ENCODE data around the gene TARBP1. TPM values are rescaled to one million over a fixed set of nuclear protein-coding genes. Genes with fewer than 3 reads are reported as not detected.

The TARBP1 gene
- total RNA-seq, 4 donors from 2014 or later = 13.8 to 23.0 (median 16.3) TPM

DNA sequence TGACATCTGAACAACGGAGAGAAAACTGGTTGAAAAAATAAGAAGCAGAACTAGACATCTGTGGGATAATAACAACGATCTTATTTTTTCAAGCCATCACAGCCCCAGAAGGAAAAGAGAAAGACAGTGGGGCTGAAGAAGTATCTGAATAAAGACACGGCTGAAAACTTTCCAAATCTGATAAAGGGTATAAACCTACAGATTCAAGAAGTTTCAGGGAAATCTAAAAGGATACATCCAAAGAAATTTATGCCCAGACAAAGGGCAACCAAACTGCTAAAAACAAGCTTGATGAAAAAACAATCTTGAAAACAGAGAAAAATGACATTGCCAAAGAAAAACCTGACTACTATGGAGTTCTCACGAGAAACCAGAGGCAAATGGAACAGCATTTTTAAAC is 40.4 kb downstream of the TARBP1 start:
- TF ChIP-seq, protein P1, sequence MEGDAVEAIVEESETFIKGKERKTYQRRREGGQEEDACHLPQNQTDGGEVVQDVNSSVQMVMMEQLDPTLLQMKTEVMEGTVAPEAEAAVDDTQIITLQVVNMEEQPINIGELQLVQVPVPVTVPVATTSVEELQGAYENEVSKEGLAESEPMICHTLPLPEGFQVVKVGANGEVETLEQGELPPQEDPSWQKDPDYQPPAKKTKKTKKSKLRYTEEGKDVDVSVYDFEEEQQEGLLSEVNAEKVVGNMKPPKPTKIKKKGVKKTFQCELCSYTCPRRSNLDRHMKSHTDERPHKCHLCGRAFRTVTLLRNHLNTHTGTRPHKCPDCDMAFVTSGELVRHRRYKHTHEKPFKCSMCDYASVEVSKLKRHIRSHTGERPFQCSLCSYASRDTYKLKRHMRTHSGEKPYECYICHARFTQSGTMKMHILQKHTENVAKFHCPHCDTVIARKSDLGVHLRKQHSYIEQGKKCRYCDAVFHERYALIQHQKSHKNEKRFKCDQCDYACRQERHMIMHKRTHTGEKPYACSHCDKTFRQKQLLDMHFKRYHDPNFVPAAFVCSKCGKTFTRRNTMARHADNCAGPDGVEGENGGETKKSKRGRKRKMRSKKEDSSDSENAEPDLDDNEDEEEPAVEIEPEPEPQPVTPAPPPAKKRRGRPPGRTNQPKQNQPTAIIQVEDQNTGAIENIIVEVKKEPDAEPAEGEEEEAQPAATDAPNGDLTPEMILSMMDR (IDR thresholded peaks at IDR 0.05) = no peak
- TF ChIP-seq POLR2A (IDR thresholded peaks at IDR 0.05) = no peak
- DNase-seq (ENCODE audit: low spot score in 2 of 2) = no peak
- intact Hi-C loops (cut with DNase I; ENCODE audit: low total_unique reads) = no loop called here
- 92 to 94% methylated on average over 4 of the region's 4 CpGs for WGBS, 2 donors
- no peak overlapping the region for H3K4me3 ChIP-seq (ENCODE audit: low read depth, poor library complexity, severe bottlenecking)

DNA sequence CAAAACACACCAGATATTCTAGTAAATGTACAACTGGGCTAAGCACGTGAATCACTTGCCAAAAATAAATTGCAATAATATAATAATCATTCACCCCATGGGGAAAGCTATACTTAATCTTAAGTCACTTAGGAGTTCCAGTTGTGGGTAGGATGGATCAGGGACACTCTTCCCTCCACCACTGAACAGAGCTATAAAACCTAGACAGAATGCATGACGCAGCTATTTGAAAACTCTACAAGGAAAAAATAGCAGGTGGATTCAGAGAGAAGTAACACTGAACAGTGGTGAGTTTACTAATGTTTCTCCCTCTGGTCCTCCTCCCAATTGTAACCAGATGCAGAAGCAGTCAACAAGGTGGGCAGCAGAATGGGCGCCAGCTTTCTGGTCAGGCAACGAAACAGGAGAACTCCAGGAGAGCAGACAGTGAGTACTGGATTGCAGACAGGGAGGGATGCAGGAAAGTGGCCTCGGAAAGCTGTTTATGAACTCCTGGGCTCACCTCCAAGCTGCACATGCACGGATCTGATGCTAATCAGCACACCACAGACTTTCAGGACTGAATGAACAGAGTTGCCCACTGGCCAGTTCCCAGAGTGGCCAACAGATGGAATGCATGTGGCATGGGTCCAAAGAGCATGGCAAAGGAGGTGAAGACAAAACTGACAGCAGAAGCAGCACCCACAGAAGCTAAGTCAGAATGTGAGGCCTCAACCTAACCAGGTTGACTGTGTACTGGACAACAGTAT is 41.4 kb downstream of the TARBP1 start:
- WGBS, 2 donors = 75 to 87% methylated on average over 6 of the region's 6 CpGs
- intact Hi-C loops (cut with DNase I; ENCODE audit: low total_unique reads) = no loop called here
- DNase-seq (ENCODE audit: low spot score in 2 of 2) = no peak
- TF ChIP-seq POLR2A (IDR thresholded peaks at IDR 0.05) = no peak
- TF ChIP-seq, protein P1 (IDR thresholded peaks at IDR 0.05) = no peak
- H3K4me3 ChIP-seq (ENCODE audit: low read depth, poor library complexity, severe bottlenecking) = no peak overlapping the region

DNA sequence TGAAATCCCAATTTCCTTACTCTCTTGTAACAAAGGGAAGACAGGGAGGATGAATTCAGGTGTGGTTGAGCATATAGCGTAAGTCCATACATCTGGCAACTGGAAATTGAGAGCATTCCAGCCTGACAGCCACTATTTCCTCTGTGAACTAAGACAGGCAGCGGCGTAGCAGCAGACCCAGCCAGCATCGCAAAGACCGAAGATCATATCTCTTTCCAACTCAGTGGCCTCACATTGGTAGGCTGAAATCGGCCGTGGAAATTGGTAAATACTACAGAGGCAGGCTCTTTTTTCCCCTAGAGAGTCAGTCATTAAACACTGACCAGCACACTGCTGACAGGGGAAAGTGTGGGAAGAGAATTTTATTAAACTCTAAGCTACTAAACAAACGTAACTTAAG is 43.4 kb downstream of the TARBP1 start:
- DNase-seq (ENCODE audit: low spot score in 2 of 2) = no peak
- H3K4me3 ChIP-seq (ENCODE audit: low read depth, poor library complexity, severe bottlenecking) = no peak overlapping the region
- intact Hi-C loops (cut with DNase I; ENCODE audit: low total_unique reads) = no loop called here
- no peak for TF ChIP-seq POLR2A (IDR thresholded peaks at IDR 0.05)
- TF ChIP-seq, protein P1 (IDR thresholded peaks at IDR 0.05) = no peak
- WGBS, 2 donors = 79 to 87% methylated on average over 8 of the region's 8 CpGs

DNA sequence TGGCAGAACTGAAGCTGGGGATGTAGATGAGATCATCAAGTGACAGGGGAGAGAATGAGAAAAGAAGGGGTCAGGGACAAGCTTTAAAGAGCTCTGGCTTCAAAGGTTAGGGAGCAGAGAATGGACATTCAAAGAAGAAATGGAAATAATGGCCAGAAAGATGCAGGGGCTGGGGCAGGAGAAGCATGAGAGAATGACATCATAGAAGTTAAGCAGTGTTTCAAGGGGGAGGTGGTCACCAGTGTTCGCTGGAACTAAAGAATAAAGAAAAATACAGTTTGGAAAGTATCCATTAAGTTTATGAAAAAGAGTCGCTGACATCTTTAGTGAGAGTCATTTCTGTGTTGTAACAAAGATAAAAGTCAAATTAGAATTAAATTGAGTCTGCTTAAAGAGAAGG is 44.3 kb downstream of the TARBP1 start:
- no peak for DNase-seq (ENCODE audit: low spot score in 2 of 2)
- no peak overlapping the region for H3K4me3 ChIP-seq (ENCODE audit: low read depth, poor library complexity, severe bottlenecking)
- intact Hi-C loops (cut with DNase I; ENCODE audit: low total_unique reads) = no loop called here
- 86 to 91% methylated on average over 2 of the region's 2 CpGs for WGBS, 2 donors
- TF ChIP-seq, protein P1 (IDR thresholded peaks at IDR 0.05) = no peak
- no peak for TF ChIP-seq POLR2A (IDR thresholded peaks at IDR 0.05)

DNA sequence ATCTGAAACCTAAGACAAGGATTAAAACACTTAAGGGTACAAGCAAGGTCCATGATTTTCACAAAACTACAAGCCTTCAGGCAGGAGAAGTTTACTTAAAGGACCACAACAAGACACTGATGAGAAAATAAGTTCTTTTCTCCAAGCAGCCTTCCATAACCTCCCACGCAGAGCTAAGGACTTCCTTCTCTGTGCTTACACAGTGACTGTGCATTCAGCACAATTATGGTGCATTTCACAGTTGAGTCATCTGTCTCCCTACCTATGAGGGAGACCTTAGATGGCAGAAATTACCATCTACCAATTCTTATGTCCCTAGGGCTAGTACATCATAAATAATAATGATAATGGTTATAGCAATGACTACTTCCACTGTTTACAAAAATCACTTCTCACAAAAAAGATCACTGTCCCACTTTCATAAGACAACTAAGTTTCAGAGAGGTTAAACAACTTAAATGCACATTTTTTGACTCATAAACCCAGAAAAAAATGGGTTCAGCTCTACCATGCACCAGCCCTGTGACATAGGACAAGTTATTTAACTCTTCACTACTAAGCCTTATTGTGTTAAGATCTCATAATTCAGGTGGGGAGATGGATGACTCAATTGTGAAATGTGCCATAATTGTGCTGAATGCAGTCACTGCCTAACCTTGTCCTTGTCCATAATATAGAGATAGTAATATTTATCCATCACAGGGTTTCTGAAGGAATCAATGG is 45.3 kb downstream of the TARBP1 start:
- intact Hi-C loops (cut with DNase I; ENCODE audit: low total_unique reads) = no loop called here
- WGBS, 2 donors = 94% methylated on average over 1 of the region's 1 CpG
- no peak for TF ChIP-seq POLR2A (IDR thresholded peaks at IDR 0.05)
- TF ChIP-seq, protein P1 (IDR thresholded peaks at IDR 0.05) = no peak
- no peak for DNase-seq (ENCODE audit: low spot score in 2 of 2)
- H3K4me3 ChIP-seq (ENCODE audit: low read depth, poor library complexity, severe bottlenecking) = no peak overlapping the region
